SKM-1 (cell line): ENCODE data around the gene GPX4.

Experiments used
- DNase-seq: peaks from one replicate; lab custom pipeline; 2025; ENCODE audit not compliant: unreplicated experiment; lab: John Stamatoyannopoulos, UW

Gene GPX4

DNA sequence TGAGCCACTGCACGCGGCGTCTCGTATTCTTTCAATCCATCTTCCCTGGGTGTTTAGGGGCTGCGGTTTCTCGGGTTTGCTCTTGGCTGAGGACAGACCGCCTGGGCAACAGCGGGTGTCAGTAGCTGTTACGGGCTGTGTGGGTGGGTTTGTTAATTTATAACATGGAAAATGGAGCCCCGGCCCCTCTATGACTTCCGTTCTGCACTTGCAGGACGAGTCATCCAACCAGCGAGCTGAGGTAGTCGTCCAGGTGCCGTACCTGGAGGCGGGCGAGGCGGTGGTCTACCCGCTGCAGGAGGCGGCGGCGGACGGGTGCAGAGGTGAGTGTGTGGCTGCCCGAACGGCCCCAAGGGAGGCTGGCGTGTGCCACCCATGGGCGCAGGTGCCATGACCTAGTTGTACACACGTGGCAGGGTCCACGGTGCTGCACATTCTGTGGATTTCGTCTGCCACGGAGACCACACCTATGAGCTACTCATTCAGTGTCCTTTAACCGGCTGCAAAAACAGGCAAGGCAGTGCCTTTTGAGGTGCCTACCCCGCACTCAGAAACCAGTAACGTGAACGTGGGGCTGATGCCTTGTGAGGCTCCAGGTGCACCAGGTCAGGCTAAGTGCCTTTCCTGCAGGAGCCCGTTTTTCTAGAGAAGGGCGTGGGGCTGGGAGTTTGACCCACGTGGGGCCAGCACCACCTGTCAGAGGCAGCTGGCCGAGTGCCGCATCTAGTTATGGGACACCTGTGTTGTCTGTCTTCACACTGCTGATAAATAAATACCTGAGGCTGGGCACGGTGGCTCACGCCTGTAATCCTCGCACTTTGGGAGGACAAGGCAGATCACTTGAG is 19.5 kb upstream of the GPX4 start:
- DNase-seq = no peak

DNA sequence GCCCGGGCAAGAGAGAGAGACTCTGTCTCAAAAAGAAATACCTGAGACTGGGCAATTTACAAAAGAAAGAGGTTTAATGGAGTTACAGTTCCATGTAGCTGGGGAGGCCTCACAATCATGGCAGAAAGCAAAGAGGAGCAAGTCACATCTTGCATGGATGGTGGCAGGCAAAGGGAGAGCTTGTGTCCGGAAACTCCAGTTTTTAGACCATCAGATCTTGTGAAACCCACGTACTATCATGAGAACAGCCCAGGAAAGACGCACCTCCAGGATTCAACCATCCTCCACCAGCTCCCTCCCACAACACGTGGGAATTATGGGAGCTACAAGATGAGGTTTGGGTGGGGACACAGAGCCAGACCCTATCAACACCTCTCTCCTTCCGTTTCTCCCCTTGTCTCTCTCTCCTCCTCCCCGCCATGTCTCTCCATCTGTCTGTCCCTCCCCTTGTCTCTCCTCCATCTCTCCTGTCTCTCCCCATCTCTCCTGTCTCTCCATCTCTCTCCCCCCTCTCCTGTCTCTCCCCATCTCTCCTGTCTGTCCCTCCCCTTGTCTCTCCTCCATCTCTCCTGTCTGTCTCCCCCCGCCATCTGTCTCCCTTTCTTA is 18.6 kb upstream of the GPX4 start:
- DNase-seq = no peak

DNA sequence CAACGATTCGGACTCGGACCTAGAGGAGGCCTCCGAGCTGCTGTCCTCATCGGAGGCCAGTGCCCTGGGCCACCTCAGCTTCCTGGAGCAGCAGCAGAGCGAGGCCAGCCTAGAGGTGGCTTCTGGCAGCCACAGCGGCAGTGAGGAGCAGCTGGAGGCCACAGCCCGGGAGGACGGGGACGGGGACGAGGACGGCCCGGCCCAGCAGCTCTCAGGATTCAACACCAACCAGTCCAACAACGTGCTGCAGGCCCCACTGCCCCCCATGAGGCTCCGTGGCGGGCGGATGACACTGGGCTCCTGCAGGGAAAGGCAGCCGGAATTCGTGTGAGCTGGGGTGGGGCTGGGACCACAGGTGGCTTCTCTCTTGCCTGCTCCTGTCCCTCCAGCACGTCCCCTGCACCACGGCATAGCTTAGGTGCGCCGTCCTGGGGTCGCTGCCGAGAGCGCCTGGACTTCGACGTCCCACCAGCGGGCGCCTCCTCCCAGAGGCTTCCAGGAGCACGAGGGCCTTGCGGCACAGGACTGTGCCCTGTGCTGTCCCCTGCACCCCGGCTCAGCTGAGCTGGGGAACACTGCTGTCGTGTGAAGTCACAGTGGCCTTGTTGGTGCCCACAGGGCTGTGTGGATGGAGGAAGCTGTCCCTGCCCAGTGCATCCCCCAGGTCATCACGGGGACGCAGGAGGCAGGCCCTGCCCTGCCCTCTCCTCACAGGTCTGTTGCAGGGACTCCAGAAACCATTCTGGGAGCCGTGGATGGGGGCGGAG is 17.9 kb upstream of the GPX4 start:
- no peak for DNase-seq

DNA sequence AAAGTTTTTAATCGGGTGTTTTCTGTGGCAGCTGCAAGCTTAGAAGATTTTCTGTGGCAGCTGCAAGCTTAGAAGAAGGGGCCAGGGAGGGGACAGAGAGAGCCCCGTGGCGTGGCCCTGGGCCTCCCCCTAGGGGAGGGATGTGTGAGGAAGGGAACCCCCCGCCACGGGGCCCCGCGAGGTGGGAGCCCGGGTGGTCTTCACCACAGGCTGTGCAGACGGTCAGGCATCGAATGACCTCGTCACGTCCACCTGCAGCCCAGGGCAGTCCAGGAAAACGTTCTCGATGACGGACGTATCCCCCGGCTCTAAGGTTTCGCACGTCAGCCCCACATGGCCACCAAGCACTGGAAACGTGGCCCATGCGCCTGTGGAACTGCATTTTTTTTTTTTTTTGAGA is 17.2 kb upstream of the GPX4 start:
- DNase-seq = no peak

DNA sequence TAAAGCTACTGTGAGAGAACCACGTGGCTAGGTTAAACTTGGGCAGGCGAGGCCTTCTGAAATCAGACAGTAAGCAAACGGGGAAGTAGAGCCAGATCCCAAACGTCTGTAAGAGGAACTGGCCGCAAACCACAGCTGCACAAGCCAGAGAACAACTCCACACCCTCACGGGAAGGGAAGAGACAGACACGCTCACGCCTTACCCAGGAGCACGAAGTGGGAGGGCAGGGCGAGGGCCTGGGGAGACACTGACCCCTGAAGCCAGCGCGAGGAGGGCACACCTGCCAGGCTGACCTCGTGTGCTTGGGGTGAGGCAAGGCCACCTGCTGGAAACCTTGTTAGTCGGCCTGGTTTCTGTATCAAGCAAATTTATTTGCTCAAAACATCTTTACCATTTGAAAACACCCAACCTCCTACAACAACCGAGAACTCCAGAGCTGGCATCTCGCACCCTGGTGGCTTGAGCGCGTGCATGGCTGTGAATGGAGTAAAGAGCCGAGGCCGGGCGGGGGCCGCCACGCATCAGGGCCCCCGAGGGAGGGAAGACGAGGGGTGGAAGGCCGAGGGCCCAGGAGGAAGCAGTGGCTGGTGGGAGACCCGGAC is 15.9 kb upstream of the GPX4 start:
- DNase-seq = peak; percentile 97

DNA sequence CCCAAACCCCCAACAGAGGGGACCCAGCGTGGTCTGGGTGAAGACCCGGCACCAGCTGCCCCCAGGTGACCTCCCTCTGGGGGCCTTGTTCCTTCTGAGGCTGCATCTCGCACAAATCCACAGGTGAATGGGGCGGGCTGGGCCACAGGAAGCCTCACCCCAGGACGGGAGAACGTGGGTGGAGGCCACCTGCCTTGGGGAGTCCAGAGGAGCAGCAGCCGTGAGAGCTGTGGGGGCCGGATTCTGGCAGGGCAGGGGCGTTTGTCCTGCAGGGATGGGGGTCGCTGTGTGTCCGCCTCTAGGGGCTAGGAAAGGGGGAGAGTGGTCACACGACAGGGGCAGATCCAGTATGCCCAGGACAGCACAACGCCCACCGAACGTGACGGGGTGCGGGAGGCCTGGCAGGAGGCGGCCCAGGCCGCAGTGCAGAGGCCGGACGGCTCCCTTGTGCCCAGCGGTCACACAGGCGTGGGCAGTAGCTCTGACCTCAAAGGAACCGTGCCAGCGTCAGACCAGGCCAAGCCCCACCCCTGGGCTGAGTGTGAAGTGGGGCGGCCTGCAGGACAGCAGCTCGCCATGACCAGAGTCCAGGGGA is 15.3 kb upstream of the GPX4 start:
- no peak for DNase-seq

DNA sequence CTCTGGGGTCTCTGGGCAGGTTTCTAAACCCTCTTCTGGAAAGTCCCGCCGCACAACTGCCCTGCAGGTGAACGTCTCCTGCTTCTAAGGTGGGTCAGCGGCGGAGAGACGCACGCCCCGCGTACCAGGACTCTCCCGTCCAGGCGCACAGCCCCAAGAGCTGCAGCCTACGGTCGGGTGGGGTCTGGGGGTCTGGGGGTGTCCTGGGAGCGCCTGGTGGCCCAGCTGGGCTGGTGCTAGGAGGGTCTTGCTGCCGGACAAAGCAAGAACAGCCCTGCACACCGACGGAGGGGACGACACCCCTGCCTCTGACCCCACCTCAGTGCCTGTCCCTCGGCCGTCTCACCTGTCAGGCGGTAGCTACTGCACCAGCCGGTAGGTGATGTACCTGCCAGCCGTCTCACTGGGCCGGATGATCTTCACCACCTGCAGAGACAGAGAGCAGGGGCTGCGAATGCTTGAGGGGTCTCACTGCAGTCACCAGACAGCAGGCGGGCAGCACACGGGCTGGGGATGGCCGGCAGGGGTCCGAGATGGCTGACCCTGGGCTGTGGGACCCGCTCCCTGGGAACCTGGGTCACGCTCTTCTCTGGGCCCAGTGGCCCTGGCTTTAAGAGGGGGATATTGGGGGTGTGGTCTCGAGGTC is 14.5 kb upstream of the GPX4 start:
- DNase-seq = no peak

DNA sequence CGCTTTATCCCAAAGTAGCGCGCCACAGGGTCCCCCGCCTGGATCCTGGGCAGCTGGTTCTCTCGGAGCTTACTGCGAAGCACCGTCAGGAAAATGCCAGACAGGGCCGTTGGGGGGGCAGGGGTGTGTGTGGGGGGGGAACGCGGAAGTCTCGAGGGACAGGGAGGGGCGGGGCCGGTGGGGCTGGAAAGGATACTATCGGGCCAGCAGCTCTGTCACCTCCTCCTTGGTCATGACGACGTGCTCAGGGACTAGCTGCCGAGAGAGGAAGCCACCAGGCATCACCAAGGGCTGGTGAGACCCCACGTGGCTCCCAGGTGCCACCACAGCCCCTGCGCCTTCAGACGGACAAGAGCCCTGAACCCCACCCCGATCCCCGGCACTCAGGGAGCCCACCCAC is 13.9 kb upstream of the GPX4 start:
- DNase-seq = no peak

DNA sequence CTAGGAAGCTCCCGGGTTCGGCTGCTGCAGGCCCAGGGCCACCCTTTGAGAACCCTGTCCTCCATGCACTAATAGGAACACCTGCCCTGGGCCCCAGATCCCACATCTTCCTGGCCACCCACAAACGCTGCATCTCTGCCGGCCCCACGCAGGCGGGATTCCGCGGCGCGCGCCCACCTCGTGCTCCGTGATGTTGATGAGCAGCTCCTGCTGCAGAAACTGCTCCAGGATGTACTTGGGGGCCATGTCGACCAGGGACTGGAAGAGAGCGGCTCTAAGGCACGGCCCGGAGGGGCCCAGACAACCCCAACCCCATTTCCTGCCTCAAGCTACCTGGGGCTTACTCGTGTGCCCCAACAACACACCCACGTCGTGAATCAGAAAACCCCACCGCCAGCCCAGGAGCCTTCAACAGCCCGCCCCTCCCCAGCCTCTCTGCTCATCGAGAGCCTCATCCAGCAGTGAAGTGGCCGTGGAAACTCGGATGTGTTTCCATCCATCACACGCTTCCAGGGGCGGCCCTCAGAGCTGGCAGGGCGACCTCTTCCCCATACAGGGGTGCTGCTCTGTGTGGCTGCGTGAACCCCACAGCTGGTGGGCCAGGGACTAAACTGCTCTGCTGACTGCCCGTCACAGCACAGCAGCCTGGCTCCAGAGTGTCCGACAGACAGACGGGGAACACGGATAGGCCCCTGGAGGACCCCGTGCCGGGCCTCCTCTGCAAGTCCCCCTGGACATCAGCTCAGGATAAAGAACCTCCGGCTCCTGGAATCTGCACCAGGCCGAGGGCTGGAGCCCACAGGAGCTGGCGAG is 12.9 kb upstream of the GPX4 start:
- no peak for DNase-seq

DNA sequence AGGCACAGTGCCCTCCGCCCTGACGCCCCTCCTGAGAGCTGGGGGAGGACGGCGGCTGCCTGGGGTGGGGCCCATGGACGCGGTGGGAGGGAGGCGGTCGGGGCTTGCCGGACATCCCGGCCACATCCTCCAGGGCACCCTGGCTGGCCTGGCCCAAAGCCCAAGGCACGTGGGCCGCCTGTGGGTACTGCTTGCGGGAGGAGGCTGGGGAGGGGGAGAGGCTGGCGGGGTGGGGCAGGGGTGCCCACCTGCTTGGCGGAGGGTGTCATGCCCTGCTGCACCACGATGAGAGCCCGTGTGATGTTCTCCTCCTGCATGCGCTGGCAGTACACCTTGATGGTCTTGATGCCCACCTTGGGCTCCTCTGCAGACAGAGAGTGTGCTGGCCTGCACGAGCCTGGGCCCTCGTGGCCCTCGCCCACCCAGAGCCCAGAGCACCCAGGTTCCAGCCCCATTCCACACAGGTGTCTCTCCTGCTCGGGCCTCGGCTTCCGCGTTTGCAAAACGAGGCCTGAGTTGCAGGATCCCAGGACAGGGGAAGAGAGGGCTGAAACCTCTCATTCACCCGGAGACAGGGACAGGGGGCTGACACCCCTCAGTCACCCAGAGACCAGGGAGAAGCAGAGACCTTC is 12.1 kb upstream of the GPX4 start:
- no peak for DNase-seq

DNA sequence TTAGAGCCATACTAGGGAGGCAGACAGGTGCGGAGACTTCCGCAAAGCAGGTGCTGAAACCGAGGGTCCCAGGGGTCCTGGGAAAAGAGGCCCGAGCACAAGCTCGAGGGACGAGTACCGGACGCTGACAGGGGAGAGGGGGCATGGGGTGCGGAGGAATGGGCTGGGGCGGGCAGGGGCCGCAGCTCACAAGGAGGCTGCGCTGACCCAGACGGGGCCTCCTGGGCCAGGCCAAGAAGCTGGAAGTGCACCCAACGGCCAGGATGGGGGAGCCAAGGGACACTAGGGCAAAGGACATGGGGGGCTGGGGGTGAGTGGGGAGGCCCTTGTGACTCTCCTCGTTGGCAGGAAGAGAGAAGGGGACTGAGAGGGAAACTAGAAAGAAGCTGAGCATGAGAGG is 10.5 kb upstream of the GPX4 start:
- no peak for DNase-seq

DNA sequence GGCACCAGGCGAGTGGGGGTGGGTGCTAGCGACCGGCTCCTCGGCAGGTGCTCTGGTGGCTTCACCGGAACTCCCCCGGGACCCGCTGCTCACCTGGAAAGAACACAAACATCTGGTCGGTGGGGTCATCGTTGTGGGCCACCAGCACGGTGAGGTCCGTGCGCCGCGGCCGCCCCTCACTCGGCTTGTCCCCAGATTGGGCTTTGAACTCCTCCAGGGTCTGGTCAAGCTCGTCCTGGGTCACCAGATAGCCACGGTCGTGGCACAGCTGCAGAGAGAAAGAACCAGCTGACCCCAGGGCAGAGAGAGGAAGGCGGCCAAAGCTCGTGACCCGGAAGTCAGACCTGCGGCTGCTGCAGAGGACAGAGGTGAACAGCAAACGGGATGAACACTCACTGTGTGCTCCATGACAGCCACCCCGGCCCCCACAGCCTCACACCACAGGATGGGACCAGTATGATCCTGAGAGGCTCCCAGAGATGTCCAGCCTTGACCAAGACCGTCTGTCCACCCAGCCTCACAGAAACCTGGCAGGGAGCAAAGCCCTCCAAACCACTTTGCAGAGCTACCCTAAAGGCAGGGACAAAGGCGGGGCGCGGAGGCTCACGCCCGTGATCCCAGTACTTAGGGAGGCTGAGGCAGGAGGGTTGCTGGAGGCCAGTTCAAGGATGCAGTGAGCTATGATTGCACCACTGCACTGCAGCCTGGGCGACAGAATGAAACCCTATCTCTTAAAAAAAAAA is 9.8 kb upstream of the GPX4 start:
- no peak for DNase-seq

DNA sequence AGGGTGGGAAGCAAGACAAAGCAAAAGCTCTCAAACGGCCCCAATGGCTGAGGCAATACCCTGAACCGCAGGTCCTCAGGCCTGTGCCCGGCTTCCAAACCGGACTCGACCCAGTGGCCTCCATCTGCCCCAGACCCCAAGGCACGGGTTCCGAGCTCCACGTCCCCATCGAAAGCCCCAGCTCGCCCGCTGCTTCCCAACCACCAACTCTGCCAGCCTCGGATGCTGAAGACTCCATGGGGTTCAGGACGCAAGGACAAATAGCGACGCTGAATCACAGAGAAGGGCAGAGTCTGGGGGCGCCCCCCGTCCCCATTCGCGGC is 9.2 kb upstream of the GPX4 start:
- no peak for DNase-seq

DNA sequence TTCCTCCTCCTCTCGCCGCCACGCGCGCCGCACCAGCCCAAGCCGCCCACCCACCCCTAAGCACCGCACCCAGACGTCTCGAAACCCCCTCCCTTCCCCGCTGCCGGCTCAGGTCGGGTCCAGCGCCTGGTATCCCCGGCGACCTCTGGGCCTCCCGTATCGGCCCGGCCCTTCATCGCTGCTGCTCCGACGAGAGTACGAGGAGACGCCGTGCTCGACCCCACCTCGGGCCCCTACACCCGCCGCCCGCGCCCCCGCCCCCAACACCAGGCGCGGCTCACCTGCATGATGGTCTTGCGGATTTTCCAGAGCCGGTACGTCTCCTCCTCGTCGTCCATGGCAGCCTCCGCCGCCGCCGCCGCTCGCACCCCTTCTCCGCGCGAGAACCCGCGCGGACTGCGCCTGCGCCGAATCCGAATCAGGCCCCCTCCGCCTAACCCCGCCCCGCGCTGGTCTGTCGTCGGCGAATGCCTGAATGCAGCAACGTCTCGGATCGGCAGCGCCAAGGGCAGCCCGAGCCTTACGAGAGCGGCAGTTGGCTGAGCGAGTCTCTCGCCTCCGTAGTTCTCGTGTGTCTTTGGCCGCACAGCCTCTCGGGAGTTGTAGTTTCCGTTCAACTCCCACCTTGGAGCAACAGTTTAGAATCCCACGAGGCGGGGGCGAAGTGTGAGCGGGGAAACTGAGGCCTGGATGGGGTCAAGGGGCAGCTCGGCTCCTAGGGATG is 8.7 kb upstream of the GPX4 start, which contains the start of gene POLR2E:
TSS of gene POLR2E (minus strand) at position 398 of the 724 bp plus-strand sequence. CDS start at position 338, 60 bp downstream.
- DNase-seq = peak; percentile 96

DNA sequence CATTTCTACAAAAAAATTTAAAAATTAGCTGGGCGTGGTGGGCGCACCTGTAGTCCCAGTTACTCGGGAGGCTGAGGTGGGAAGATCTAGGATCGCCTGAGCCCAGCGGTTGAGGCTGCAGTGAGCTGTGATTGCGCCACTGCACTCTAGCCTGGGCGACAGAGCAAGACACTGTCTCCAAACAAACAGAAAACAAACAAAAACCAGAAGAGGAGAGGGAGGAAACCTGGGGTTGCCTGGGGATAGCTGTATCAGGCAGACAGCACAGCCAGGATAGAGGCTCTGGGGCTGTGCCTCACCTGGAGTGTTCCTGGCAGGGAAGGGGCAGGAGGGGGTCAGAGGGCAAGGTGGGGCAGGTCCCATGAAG is 6.0 kb upstream of the GPX4 start:
- no peak for DNase-seq

DNA sequence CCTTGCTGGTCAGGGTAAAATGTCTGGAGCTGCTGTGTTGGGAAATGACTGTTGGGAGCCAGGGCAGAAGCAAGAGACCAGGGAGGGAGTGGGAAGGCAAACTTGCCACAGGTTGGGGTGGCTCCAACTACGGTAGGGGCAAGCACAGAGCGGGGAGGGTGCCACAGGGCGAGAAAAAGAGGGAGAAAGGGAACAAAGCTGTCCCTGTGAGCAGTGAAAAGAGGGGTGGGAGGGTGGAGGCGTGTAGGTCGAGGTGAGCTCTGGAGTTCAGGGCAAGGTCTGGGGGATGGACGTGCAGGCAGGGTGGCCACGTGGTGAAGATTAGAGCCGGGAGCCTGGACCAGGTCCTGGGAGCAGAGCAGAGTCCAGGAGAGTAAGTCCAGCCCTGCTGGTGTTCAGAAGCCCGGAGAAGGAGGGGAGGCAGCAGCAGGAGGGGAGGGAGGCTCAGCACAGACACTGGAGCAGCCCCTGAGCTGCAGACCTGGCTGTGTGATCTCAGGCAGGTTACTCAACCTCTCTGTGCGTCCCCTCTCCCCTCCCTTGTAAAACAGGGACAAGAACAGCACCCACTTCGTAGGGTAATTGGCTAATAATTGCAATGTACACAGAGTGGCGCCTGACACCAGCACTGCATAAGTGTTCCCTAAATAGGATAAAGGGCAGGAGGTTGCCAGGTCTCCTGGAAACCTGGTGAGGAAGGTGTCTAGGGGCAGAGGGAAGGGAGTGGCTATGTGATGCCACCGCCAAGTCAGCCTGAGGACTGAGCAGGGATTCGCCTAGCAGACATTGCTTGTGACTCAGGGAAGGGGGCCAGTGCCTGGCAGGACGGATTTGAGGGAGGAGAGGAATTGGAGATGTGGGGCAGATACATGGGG is 5.4 kb upstream of the GPX4 start:
- no peak for DNase-seq

DNA sequence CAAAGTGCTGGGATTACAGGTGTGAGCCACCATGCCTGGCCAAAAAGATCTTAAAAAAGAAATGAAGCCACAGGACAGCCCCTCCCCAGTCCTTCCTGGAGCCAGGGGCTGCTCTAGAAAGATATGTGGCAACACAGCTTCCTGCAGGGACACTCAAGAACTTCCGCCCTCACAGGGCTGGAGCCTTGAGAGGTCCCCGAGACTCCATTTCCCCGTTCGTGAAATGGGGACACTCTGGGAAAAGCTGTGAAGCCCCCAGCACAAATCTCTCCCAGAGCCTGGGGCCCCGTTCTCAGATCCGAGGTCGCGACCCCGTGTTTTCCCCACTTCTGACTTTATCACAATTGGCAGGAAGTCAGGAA is 2.5 kb upstream of the GPX4 start:
- peak; percentile 53 for DNase-seq
